ENCODE data around the gene PI4KA. TPM values are rescaled to one million over a fixed set of nuclear protein-coding genes. Genes with fewer than 3 reads are reported as not detected.

The PI4KA gene
- total RNA-seq, result 10 to 100 TPM; 57.9 to 59.0 TPM

DNA sequence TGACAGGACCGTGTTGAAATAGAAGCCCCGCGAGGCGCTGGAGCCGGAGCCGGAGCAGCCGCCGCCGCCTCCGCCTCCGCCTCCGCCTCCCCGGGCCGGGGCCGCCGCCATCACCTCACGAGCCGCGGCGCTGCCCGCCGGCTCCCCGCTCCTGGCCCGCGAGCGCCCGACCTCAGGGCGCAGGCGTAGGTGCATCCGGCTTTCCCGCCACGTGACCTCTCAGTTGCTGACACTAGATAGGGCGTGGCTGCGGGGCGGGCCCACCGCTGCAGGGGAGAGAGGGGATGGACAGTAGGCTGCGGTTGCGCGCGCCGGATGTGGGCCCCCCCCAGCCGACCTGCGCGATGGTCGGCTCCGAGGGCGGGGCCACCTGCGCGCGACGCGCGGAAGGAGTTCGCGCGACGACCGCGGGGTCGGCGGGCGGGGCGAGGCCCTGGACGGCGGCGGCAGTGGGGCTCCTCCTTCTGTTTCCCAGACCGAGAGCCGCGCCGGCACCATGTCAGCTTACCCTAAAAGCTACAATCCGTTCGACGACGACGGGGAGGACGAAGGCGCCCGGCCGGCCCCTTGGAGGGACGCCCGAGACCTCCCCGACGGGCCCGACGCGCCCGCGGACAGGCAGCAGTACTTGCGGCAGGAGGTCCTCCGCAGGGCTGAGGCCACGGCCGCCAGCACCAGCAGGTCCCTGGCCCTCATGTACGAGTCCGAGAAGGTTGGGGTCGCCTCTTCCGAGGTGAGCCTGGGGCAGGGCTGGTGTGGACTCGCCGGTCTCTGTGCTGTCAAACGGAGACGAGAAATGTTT, at the start of gene PI4KA, which contains the start of gene SNAP29:
PI4KA (minus strand) TSS at position 197 of the 802 bp plus-strand sequence; CDS start at position 111, 86 bp downstream.
SNAP29 (plus strand) TSS at position 393 of the 802 bp plus-strand sequence; CDS start at position 497, 104 bp downstream.
- ChIA-PET POLR2A (interaction anchor here (0.7 kb wide), 1 partner anchor 144 kb away, joined by 5 read pairs; no protein-coding TSS in a partner anchor), CTCF (interaction anchor here (1.1 kb wide), 2 partner anchors 102 to 130 kb away, joined by 3 to 6 read pairs; no protein-coding TSS in a partner anchor)

DNA sequence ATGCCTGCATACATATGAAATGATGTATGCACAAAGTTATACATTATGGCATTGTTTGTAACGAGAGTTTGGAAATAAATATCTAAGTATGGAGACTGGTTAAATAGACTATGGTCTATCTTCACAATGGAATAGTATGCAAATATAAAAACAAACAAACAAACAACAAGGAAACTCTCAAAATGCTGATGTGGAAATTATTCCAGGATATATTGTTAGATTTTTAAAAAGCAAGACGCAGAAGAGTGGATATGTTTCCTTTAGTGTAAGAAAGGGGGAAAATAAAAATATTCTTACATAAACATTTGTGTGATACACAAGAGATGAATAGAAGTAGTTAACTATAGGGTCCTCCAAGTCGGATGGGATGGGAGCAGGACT, 47.8 kb upstream of the PI4KA start:
- CTCF ChIA-PET, result no interaction called here

DNA sequence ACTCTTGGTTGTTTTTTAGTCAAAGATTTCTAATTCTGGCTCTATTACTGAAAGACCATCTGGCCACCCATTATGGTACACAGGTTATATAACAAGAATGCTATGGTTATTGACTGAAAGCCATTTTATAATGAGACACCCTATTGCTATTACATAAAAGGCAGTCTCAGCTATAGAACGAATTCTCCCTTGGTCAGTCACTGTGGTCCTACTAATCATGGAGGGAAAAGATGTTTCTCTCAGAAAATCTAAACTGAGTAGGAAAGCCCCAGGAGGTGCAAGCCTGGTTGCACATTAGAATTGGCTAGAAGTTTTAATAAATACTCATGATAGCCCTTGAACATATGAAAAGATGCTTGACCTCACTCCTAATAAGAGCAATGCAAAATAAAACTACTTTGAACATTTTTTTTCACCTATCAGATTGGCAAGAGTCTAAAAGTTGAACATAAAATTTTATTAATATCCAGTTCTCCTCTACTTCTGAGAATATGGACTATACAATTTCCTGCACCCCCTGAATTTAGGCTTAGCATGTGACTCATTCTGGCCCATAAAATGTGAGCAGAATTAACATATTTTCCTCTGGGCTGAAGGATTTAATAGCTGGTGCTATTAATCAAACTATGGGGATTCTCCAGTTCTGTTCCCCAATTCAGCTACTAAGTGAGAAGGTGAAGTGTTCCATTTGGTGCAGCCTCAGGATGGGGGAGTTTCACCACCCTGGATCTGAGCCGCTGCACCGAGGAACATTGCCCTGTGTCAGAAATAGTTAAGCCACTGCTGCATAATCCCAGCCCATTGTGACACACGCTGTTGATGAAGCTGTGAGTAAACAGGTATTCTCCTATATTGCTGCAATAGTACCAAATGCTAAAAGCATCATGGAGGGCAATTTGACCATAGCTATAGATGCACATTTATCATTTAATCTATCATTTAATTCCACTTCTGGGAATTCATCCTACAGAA, 47.1 kb upstream of the PI4KA start:
- POLR2A ChIA-PET, result no interaction called here

More for the DNA sequence above, 47.8 kb upstream of the PI4KA start:
- POLR2A ChIA-PET, result no interaction called here

DNA sequence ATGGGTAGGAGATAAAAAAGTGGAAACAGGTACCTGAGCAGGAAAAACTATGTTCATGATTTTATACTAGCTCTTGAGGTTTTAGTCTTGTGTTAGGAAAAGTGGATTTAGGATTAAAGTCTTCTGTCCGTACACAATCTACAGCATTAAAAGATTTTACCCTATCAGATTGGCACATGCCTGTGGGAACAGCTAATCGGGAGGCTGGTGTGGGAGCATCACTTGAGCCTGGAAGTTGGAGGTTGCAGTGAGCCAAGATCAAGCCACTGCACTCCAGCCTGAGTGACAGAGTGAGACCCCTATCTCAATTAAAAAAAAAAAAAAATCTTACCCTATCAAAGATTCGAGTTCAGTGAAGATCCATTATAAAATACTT, 46.4 kb upstream of the PI4KA start:
- CTCF ChIA-PET, result no interaction called here
- POLR2A ChIA-PET, result no interaction called here

More for the DNA sequence above, 47.1 kb upstream of the PI4KA start:
- CTCF ChIA-PET, result no interaction called here

DNA sequence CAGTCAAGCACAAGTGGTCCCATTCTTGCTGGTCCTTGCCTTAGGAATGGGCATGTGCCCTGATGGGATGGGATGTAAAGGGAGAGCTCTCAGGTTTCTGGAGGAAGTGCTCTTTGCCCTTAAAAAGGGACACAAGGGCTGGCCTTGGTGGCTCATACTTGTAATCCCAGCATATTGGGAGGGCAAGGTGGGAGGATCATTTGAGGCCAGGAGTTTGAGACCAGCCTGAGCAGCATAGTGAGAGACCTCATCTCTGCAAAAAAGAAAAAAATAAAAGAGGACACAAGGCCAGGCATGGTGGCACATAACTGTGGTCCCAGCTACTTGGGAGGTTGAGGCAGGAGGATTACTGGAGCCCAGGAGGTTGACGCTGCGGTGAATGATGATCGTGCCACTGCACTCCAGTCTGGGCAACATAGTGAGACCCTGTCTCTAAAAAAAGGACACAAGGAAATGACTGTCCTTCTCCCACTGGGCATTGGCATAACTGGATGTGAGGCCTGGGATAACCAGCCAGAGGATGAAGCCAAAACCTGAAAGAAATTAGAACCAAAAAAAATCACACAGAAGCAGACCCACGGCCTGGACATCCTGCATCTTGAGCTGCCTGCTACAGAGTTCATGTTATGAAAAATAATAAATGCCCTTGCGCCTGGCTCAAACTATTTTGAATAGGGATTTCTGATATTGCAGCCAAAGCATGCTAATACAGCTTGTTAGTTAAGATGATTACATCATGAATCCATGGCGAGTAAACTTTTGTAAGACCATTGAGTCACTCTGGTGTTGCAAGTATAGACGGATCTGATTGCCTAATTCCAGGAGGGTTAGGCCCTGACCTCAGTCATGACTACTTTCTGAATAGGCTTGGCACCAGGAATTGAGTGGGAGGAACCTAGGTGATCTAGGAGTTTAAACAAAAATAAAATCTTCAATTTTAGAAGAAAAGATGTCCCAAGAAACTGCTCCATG, 45.7 kb upstream of the PI4KA start:
- CTCF ChIA-PET, result no interaction called here
- POLR2A ChIA-PET, result no interaction called here

DNA sequence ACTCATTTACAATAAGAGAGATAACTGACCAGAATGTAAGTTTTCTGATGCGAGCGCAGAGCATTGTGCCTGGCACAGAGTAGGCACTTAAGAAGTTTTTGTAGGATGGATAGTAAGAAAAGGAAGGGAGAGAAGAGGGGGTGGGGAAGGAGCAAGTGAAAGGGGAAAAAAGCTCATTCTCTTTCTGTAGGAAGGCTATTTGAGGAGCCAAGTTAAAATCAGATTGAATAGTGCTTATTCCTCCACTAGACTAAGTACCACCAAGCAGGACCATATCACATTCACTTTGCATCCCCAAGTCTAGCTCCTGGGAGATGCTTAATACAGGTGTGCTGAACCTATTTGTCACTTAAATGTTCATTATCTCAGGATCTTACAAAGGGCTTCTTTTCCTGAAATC, 44.5 kb upstream of the PI4KA start:
- ChIA-PET POLR2A (no interaction called here), CTCF (no interaction called here)

DNA sequence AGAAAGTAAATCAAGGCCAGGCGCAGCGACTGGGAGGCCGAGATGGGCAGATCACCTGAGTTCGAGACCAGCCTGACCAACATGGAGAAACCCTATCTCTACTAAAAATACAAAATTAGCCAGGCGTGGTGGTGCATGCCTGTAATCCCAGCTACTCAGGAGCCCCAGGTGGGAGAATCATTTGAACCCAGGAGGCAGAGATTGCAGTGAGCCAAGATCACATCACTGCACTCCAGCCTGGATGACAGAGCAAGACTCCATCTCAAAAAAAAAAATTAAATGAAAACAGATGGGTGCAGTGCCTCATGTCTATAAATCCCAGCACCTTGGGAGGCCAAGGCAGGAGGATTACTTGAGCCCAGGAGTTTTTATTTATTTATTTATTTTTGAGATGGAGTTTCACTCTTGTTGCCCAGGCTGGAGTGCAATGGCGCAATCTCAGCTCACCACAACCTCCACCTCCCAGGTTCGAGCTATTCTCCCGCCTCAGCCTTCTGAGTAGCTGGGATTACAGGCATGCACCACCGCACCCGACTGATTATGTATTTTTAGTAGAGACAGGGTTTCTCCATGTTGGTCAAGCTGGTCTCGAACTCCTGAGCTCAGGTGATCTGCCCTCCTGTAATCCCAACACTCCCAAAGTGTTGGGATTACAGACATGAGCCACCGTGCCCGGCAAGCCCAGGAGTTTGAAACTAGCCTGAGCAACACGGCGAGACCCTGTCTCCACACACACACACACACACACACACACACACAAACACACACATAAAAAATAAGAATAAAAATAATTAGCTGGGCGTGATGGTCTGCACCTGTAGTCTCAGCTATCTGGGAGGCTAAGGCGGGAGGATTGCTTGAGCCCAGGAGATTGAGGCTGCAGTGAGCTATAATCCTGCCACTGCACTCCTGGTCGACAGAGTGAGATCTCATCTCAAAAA, 42.8 kb upstream of the PI4KA start:
- CTCF ChIA-PET, result interaction anchor here (1.4 kb wide), 1 partner anchor 9 kb away, joined by 3 read pairs; no protein-coding TSS in a partner anchor
- POLR2A ChIA-PET, result interaction anchor here (0.6 kb wide), 1 partner anchor 8 kb away, joined by 3 read pairs; no protein-coding TSS in a partner anchor

DNA sequence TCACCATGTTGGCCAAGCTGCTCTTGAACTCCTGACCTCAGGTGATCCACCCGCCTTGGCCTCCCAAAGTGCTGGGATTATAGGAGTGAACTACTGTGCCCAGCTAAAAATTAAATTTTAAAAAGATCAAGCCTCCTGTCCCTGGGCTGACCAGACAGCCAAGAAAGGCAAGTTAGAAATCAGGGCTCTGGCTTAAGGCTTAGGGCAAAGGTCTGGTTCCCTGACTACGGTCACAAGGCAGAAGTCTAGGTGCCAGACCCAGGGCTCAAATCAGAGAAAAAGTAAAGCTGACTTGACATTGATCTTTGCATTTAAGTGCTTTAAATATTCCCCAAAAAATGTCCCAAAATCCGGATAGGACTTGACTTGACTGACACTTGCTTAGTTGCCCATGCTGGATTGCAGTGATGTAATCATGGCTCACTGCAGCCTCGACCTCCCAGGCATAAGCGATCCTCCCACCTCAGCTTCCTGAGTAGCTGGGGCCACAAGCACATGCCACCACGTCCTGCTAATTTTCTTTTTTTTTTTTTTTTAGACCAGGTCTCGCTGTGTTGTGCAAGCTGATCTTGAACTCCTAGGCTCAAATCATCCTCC, 41.3 kb upstream of the PI4KA start:
- ChIA-PET CTCF (interaction anchor here (1.4 kb wide), 1 partner anchor 8 kb away, joined by 3 read pairs; no protein-coding TSS in a partner anchor), POLR2A (no interaction called here)

DNA sequence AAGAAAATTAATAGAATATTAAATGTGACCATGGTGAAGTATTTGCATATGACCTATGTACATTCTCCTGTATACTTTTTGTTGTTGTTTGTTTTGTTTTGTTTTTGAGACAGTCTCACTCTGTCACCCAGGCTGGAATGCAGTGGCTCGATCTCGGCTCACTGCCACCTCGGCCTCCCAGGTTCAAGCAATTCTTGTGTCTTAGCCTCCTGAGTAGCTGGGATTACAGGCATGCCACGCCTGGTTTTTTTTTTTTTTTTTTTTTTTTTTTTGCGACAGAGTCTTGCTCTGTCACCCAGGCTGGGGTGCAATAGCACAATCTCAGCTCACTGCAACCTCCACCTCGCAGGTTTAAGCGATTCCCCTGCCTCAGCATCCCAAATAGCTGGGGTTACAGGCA, 39.1 kb upstream of the PI4KA start:
- ChIA-PET POLR2A (interaction anchor here (0.7 kb wide), 1 partner anchor 12 kb away, joined by 5 read pairs; no protein-coding TSS in a partner anchor), CTCF (interaction anchor here (0.7 kb wide), 1 partner anchor 277 kb away, joined by 3 read pairs; no protein-coding TSS in a partner anchor)

DNA sequence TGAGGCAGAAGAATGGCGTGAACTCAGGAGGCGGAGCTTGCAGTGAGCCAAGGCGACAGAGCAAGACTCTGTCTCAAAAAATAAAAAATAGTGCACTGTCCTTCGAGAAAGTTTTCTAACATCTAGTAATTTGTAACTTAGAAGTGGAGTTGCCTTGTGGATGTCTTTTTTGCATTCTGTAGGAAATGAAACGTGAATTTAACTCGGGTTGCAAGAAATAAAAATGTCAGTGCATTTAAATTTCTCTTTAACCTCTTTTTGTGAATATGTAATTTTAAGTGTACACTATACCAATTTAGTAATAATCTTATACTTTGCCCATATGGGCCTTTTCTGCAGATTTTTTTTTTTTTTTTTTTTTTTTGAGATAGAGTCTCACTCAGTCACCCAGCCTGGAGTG, 32.4 kb upstream of the PI4KA start:
- ChIA-PET CTCF (no interaction called here), POLR2A (no interaction called here)

DNA sequence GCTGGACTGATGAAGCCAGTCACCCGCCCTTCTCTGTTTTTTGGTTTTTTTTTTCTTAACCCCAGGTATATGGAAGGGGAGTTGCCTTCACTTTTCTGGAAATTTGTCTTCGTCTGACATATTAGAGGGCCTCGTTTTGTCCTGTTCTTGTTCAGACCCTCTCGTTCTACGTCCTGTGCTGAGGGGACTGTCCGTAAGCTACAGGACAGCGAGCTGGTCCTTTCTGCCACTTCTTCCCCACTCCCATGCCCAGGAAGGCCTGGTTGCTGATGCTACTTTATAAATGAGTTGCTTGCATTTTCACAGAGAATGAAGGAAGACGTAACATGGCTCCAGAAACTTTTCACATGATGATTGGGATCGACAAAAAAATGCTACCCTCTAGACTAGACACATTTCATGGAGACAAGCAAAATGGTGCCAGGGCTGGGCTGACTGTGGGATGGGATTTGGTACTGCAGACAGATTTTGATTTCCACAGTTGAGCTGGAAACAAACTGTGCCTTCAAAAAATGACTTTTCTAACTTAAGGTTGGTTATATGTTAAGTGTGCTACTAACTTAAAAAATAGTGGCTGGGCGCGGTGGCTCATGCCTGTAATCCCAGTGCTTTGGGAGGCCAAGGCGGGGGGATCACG, 31.4 kb upstream of the PI4KA start:
- ChIA-PET POLR2A (no interaction called here), CTCF (no interaction called here)

DNA sequence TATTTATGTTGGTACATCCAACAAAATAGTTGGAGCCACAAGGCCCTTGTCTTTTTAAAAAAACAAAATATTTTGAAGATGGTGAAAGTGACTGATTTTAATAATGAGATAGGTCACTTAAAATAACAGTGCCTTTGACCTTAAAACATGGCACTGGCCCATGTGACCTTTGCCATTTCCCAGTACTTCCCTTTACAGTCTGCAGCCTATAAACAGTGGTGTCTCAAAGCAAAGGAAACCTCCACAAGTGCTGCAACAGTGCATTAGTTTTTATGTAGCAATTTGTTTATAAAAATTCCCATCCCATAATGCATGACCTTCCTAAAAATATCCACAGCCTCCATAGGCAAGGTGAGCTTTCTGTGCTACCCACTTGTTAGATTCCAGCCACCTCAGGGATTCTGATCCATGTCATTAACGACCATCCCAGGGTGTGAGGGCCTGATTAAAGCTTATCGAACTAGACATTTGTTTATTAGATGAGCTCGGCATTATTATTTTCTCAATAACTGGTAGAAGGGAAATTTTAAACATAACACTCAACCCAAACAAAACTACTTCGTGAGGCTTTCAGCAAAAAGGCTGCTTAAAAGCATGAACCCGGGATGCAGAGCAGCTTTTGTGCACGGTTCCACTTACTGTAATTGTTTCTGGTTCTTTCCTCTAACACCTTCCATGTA, 30.6 kb upstream of the PI4KA start:
- POLR2A ChIA-PET, result no interaction called here
- CTCF ChIA-PET, result no interaction called here

DNA sequence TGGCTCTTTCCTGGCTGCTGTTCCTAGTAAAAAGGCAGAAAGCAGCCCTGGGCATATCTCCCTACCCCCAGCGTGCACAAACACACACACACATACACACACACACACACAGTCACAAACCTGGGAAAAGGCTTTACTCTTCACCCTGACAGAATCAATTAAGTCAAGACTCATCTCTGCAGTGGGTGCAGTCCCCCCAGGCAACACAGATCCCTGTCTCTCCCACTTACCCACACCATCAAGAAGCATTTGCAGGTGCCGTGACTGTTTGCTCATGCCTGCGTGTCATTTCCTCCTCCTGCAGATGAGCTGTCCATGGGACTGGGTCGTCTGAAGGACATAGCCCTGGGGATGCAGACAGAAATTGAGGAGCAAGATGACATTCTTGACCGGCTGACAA, 28.8 kb upstream of the PI4KA start:
- ChIA-PET CTCF (no interaction called here), POLR2A (no interaction called here)

DNA sequence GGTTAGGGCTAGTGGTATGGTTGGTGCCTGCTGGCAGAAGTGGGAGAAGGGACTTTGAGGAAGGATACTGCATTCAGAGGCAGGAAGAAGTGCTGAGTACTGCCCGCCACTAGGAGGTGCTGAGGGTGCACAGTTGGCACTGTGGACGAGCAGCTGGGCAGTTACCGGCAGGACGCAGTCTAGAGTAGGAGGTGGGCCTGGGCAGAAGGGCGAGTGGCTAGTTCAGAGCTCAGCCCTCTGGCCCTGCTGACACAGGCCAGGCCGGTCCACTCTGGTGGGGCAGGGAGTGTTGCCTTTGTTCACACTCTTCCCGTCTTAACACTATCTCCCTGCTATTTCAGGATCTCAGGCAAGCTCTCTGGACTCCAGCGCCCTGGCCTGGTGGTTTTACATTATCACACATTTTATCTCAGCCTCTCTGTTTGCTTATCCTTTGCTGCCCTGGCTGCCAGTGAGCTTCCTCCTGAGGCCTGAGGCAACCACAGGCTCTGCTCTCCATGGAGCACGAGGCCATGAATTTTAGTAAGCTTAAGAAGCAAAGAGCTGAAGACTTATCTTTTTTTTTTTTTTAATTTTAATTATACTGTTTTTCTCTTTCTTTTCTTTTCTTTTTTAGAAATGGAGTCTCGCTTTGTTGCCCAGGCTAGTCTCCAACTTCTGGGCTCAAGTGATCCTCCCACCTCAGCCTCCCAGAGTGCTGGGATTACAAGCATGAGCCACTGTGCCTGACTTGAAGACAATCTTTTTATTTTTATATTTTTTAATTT, 27.1 kb upstream of the PI4KA start:
- ChIA-PET CTCF (interaction anchor here (0.9 to 1.1 kb wide), 3 partner anchors 21 to 119 kb away, joined by 3 read pairs; no protein-coding TSS in a partner anchor), POLR2A (interaction anchor here (0.6 kb wide), 1 partner anchor 12 kb away, joined by 5 read pairs; no protein-coding TSS in a partner anchor)

DNA sequence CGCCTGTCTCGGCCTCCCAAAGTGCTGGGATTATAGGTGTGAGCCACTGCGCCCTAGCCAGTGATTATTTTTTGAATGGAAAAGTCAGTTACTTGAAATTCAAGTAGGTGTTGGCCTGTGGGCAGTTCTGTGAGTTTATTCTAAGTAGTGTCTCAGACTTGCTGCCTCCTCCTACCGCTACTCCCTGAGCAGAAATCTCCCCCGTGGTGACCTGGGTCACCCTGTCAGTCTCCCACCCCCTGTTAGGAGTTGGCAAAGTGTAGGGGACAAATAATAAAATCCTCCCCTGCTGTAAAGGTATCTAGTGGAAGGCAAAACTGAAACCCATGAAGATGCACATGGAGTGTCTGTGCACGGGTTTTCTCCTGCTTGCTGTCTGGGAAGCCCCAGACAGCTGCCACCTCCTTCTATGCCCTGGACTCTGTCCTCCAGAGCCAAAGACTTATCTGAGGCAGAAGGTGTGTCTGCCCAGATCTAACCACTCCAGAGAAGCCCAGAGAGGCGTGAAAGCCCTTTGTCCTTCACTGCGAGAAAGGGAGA, 26.5 kb upstream of the PI4KA start:
- CTCF ChIA-PET, result interaction anchor here (0.9 to 1.1 kb wide), 2 partner anchors 20 to 120 kb away, joined by 3 read pairs; no protein-coding TSS in a partner anchor
- POLR2A ChIA-PET, result no interaction called here

Data from activated CD8-positive, alpha-beta memory T cell treated with anti-CD3 and anti-CD28 coated beads for 36 hours (primary cell).